ENCODE results near the gene PIP4K2C.
A peak's percentile ranks its signal among the peaks of the same experiment; 100 is the strongest.
"Not testable (repeated sequence)": the region's sequence is repeated elsewhere in the genome, so short reads cannot be mapped to it uniquely, and the experiment has no call there.

PIP4K2C gene

GRCh38 chr12:57629897-57630471 is 39.0 kb downstream of the PIP4K2C start:
- H3K4me3 ChIP-seq (ENCODE audit: low read depth, low read length), result no peak overlapping the region
- TF ChIP-seq CTCF (IDR thresholded peaks at IDR 0.05; ENCODE audit: low read depth, low read length), result no peak
- no peak for DNase-seq (ENCODE audit: low read depth, low spot score)
- in situ Hi-C loops (cut with HindIII; ENCODE audit: low sequenced_read_pairs), result no loop called here

- no peak for TF ChIP-seq CTCF (IDR thresholded peaks at IDR 0.05; ENCODE audit: low read depth, low read length)
- no peak overlapping the region for H3K4me3 ChIP-seq (ENCODE audit: low read depth, low read length)
- DNase-seq (ENCODE audit: low read depth, low spot score), result no peak
- in situ Hi-C loops (cut with HindIII; ENCODE audit: low sequenced_read_pairs), result no loop called here
These were observed 40.0 kb downstream of the PIP4K2C start for GRCh38 chr12:57630891-57631433.

GRCh38 chr12:57631566-57632072 is 40.6 kb downstream of the PIP4K2C start:
- TF ChIP-seq CTCF (IDR thresholded peaks at IDR 0.05; ENCODE audit: low read depth, low read length), result no peak
- in situ Hi-C loops (cut with HindIII; ENCODE audit: low sequenced_read_pairs), result no loop called here
- H3K4me3 ChIP-seq (ENCODE audit: low read depth, low read length), result no peak overlapping the region
- no peak for DNase-seq (ENCODE audit: low read depth, low spot score)

- TF ChIP-seq CTCF (IDR thresholded peaks at IDR 0.05; ENCODE audit: low read depth, low read length), result peak; percentile 1
- in situ Hi-C loops (cut with HindIII; ENCODE audit: low sequenced_read_pairs), result no loop called here
- peak overlapping the region; percentile 49 for H3K4me3 ChIP-seq (ENCODE audit: low read depth, low read length)
- no peak for DNase-seq (ENCODE audit: low read depth, low spot score)
These were observed 41.3 kb downstream of the PIP4K2C start for GRCh38 chr12:57632073-57632957.

- in situ Hi-C loops (cut with HindIII; ENCODE audit: low sequenced_read_pairs), result no loop called here
- peak; percentile 47 for DNase-seq (ENCODE audit: low read depth, low spot score)
- TF ChIP-seq CTCF (IDR thresholded peaks at IDR 0.05; ENCODE audit: low read depth, low read length), result peak; percentile 87
- H3K4me3 ChIP-seq (ENCODE audit: low read depth, low read length), result peak within 1 kb of the TSS; percentile 49
These were observed 42.2 kb downstream of the PIP4K2C start, which contains the start of gene B4GALNT1 for GRCh38 chr12:57632958-57633840. B4GALNT1 (minus strand) TSS chr12:57633201; CDS start chr12:57632132, 1,069 bp downstream.

- H3K4me3 ChIP-seq (ENCODE audit: low read depth, low read length); DNase-seq (ENCODE audit: low read depth, low spot score); in situ Hi-C loops (cut with HindIII; ENCODE audit: low sequenced_read_pairs): not testable (repeated sequence)
These were observed 45.7 kb downstream of the PIP4K2C start for GRCh38 chr12:57636731-57637130.
